Osteocyte (in vitro differentiated cells): ENCODE results near the gene SELE. TPM values are rescaled to one million over a fixed set of nuclear protein-coding genes. Genes with fewer than 3 reads are reported as not detected.

ENCODE experiments used
- DNase-seq: peaks from one replicate; pipeline ENCODE4 v3.0.0; 2021; ENCODE audit warnings: mixed read lengths; ENCODE audit not compliant: unreplicated experiment; ENCODE audit errors: extremely low spot score
- H3K27ac Mint-ChIP-seq: one replicate; pipeline ENCODE4 v1.8.0; 2021; ENCODE audit warnings: mild to moderate bottlenecking, mixed read lengths; ENCODE audit not compliant: unreplicated experiment
- H3K27me3 Mint-ChIP-seq: one replicate; pipeline ENCODE4 v1.8.0; 2021; ENCODE audit warnings: mixed read lengths; ENCODE audit not compliant: unreplicated experiment
- H3K36me3 Mint-ChIP-seq: one replicate; pipeline ENCODE4 v1.8.0; 2021; ENCODE audit warnings: mixed read lengths; ENCODE audit not compliant: unreplicated experiment
- H3K4me1 Mint-ChIP-seq: one replicate; pipeline ENCODE4 v1.8.0; 2021; ENCODE audit warnings: mixed read lengths; ENCODE audit not compliant: unreplicated experiment
- H3K4me3 Mint-ChIP-seq: one replicate; pipeline ENCODE4 v1.8.0; 2021; ENCODE audit warnings: mild to moderate bottlenecking, moderate library complexity, mixed read lengths; ENCODE audit not compliant: unreplicated experiment
- H3K9me3 Mint-ChIP-seq: one replicate; pipeline ENCODE4 v1.8.0; 2021; ENCODE audit warnings: mixed read lengths; ENCODE audit not compliant: unreplicated experiment
- total RNA-seq: library from RNA; stranded (reverse); gene quantifications from 2 replicates; pipeline ENCODE4 v1.2.1, GENCODE V29; 2021
- TF ChIP-seq, protein P1 (sequence below): fragments of 200-600 bp; sonication (generic); IDR thresholded peaks from 2 replicates; pipeline ENCODE4 v1.5.0; 2021; ENCODE audit warnings: antibody characterized with exemption, mild to moderate bottlenecking, moderate library complexity

Gene SELE
- total RNA-seq, 1 donor from 2014 or later: not detected

DNA sequence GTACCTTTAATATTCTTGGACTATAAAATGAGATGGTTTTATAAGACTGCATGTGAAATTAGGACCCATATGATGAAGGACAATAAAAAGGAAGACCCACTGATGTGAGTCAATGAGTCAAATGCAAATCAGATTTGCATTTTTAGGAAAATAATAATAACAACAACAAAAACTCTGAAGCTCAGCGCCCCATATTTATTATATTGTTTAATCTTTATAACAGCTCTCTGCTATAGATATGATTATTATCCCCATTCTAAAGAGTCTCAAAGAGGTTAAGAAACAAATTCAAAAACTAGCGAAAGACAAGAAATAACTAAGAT lies 21.6 kb downstream of the SELE start:
- peaks cover 6% of the 10 kb centered on the region for H3K4me1 Mint-ChIP-seq
- TF ChIP-seq, protein P1, sequence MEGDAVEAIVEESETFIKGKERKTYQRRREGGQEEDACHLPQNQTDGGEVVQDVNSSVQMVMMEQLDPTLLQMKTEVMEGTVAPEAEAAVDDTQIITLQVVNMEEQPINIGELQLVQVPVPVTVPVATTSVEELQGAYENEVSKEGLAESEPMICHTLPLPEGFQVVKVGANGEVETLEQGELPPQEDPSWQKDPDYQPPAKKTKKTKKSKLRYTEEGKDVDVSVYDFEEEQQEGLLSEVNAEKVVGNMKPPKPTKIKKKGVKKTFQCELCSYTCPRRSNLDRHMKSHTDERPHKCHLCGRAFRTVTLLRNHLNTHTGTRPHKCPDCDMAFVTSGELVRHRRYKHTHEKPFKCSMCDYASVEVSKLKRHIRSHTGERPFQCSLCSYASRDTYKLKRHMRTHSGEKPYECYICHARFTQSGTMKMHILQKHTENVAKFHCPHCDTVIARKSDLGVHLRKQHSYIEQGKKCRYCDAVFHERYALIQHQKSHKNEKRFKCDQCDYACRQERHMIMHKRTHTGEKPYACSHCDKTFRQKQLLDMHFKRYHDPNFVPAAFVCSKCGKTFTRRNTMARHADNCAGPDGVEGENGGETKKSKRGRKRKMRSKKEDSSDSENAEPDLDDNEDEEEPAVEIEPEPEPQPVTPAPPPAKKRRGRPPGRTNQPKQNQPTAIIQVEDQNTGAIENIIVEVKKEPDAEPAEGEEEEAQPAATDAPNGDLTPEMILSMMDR: no peak
- peaks cover 23% of the 10 kb centered on the region for H3K9me3 Mint-ChIP-seq
- peaks cover 23% of the 10 kb centered on the region for H3K27me3 Mint-ChIP-seq
- H3K36me3 Mint-ChIP-seq: no peaks in the 10 kb centered on the region
- H3K4me3 Mint-ChIP-seq: no peak overlapping the region
- no peak overlapping the region for H3K27ac Mint-ChIP-seq
- no peak for DNase-seq

DNA sequence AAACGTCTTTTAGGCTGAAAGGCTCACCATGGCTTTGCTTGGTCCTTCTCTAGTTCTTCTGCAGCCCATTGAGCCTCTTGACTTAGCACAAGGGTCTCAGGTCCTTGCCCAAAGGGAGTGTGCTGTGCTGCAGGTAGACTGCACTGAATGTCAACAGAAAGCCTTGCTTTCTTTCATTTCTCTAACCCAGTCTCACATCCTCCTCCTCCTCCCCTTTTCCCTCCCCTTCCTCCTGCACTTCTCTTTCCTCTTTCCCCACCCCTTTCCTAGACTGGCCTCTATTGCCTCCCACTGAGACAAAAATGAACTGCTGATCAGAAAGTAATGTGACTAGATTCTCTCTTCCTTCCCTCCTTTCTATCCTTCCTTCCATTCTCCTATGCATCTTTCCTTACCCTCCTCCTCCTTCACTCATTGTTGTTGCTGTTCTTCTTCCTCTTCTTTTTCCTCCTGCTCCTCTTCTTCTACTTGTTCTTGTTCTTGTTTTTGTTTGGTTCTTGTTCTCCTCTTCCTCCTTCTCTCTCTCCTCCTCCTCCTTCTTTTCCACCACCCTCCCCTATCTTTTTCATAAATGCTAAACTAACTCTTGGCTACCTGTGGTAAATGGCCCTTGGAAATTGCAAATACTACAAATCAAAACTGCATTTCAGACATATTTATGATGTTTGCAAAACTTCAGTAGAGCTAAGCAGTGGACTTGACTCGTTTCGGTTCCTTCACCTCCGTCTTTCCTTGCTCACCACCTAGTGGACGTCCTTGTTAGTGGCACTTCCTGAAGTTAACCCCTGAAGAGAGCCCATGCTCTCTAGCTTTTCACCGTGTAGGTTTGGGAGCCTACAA lies 22.2 kb downstream of the SELE start, which contains the start of gene SELL:
Gene SELL, minus strand, starts transcription at position 152 of the 840 bp plus-strand sequence. Its CDS starts 122 bp downstream, at position 30.
- H3K27me3 Mint-ChIP-seq: peaks cover 25% of the 10 kb centered on the region
- TF ChIP-seq, protein P1: peak; percentile 66
- H3K9me3 Mint-ChIP-seq: peaks cover 20% of the 10 kb centered on the region
- no peaks in the 10 kb centered on the region for H3K36me3 Mint-ChIP-seq
- no peak for DNase-seq
- no peak within 1 kb of the TSS for H3K27ac Mint-ChIP-seq
- H3K4me1 Mint-ChIP-seq: peaks cover 6% of the 10 kb centered on the region
- H3K4me3 Mint-ChIP-seq: peak within 1 kb of the TSS; percentile 36

DNA sequence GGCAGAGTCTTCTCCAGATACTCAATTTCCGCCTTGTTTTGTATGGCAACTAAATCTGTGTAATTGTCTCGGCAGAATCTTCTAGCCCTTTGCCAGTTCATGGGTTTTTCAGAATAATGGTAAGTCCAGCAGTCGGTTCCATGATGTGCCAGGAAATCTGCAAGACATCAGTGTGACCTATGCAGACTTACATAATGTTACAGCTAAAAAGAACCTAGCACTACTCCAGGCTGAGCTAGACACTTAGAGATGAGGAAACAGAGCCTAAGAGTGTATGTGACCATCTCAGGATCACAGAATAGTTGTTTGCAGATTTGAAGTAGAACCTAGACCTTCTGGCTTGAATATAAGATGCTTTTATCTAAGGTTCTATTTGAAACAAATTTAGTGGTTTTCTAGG lies 25.2 kb downstream of the SELE start:
- H3K9me3 Mint-ChIP-seq: peaks cover 9% of the 10 kb centered on the region
- peaks cover 6% of the 10 kb centered on the region for H3K4me1 Mint-ChIP-seq
- peaks cover 42% of the 10 kb centered on the region for H3K27me3 Mint-ChIP-seq
- H3K36me3 Mint-ChIP-seq: no peaks in the 10 kb centered on the region
- DNase-seq: no peak
- H3K4me3 Mint-ChIP-seq: no peak overlapping the region
- TF ChIP-seq, protein P1: no peak
- no peak overlapping the region for H3K27ac Mint-ChIP-seq

DNA sequence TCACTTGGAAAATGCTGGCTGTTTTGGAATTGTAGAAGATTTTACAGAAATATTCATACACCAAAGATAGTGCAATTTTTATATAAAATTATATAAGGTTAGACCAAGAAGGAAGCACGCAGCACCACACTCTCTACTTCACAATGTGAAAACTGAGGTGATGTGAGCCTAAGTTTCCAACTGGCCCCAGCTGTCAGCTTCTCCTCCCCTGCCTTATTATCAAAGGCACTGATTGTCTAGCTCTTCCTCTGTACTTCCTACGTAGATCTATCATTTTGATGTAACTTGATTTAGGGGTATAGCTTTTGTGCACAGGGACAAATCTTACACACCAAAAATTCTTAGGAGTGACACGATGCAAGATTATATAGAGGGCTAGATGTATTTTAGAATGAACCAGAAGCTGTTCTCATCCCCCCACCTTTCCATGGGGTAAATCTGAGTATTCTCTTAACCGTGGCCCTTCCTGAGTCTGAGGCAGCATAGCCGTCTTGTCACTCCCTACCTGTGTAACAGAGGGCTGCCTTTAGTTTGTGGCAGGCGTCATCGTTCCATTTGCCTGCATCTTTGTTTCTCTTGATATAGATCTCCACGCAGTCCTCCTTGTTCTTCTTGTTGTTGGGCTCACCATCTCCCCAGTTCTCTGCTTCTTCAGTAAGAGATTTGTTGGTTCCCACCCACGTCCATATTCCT lies 25.8 kb downstream of the SELE start:
- H3K4me1 Mint-ChIP-seq: peaks cover 6% of the 10 kb centered on the region
- H3K27me3 Mint-ChIP-seq: peaks cover 41% of the 10 kb centered on the region
- H3K36me3 Mint-ChIP-seq: no peaks in the 10 kb centered on the region
- no peak overlapping the region for H3K27ac Mint-ChIP-seq
- TF ChIP-seq, protein P1: no peak
- peaks cover 3% of the 10 kb centered on the region for H3K9me3 Mint-ChIP-seq
- no peak for DNase-seq
- H3K4me3 Mint-ChIP-seq: no peak overlapping the region

DNA sequence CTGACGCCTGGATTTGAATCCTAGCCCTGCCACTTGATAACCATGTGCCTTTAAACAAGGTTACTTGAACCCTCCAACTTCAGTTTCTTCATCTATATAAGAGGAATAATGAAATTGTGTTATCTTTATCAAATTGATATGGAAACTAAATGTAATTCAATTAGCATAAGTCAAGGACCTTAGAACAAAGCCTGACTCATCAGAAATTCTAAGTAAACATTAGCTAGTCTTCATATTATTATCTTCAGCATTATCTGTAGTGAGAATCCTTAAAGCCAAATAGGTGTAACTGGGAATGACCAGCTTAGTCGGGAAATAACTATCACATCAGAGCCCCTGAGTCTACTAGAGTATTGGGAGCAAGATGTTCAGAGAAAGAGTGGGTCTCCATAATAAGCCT lies 29.1 kb downstream of the SELE start:
- H3K27ac Mint-ChIP-seq: no peak overlapping the region
- no peak overlapping the region for H3K4me3 Mint-ChIP-seq
- DNase-seq: no peak
- no peaks in the 10 kb centered on the region for H3K36me3 Mint-ChIP-seq
- H3K4me1 Mint-ChIP-seq: no peaks in the 10 kb centered on the region
- H3K9me3 Mint-ChIP-seq: no peaks in the 10 kb centered on the region
- TF ChIP-seq, protein P1: no peak
- H3K27me3 Mint-ChIP-seq: peaks cover 35% of the 10 kb centered on the region
